ENCODE data around the gene RAB4B.

DNA sequence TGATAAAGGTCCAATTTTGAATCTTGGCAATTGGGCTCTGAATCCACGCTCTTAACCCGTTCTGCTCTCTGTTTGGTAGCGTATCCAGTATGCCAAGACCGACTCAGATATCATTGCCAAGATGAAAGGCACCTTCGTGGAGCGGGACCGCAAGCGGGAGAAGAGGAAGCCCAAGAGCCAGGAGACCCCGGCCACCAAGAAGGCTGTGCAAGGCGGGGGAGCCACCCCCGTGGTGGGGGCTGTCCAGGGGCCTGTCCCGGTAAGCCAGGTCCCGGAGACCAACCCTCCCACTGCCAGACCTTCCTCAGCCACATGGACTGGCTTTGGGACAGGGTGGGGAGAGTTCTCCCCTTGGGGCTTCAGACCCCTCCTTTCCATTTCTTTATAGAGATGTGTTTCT lies 18.7 kb upstream of the RAB4B start:
- no peak for TF ChIP-seq YY1 (IDR thresholded peaks at IDR 0.05; ENCODE audit: insufficient read depth, insufficient read length)
- no peak for TF ChIP-seq ZNF274 (IDR thresholded peaks at IDR 0.05; ENCODE audit: low read depth, low read length)
